HG02678 (cell line): Measurements from ENCODE around the gene JAG2.

Experiments used
- ATAC-seq: cut with Tn5 transposase; IDR thresholded peaks from one replicate; pipeline ENCODE4 v1.9.1; 2021; ENCODE audit warnings: mild to moderate bottlenecking, moderate library complexity; ENCODE audit not compliant: unreplicated experiment

JAG2 gene

GRCh38 chr14:105152794-105153241 lies 15.8 kb downstream of the JAG2 start:
- no peak for ATAC-seq

DNA sequence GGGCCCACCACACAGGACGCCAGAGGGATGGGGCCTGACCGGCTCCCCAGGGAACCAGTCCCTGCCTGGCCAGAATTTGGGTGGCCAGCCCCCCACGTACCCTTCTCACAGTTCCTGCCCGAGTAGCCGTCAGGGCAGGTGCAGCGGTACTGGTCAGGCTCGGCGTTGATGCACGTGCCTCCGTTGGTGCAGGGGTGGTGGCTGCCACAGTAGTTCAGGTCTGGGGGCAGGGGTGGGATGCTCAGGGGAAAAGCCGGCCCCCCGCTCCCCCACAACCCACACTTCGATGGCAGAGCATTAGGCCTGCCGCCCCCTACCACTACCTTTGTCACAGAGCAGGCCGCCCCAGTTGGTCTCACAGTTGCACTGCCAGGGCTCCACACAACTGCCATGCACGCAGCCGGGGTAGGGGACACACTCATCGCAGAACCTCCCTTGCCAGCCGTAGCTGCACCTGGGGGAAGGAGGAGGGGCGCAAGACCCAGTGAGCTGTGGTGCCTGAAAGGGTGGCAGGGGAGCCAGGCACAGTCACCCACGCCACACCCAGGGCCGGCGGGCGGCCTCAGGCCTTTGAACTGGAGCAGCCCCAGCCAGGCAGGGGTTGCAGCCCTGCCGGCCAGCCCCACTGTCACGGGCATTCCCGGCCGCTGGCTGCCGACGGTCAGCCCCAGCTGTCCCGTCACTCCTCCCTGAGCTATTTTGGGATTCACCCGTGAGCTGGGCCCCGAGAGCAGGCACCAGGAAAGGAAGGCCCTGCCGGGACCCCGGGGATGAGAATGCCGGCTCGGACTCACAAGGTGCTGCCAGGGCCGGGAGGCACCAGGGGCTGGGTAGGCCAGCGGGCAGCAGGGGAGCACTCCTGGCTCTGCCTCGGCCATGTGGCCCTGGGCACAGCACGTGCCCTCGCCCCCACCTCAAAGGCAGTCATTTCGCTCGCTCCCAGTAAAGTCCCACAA lies 16.5 kb downstream of the JAG2 start:
- no peak for ATAC-seq

DNA sequence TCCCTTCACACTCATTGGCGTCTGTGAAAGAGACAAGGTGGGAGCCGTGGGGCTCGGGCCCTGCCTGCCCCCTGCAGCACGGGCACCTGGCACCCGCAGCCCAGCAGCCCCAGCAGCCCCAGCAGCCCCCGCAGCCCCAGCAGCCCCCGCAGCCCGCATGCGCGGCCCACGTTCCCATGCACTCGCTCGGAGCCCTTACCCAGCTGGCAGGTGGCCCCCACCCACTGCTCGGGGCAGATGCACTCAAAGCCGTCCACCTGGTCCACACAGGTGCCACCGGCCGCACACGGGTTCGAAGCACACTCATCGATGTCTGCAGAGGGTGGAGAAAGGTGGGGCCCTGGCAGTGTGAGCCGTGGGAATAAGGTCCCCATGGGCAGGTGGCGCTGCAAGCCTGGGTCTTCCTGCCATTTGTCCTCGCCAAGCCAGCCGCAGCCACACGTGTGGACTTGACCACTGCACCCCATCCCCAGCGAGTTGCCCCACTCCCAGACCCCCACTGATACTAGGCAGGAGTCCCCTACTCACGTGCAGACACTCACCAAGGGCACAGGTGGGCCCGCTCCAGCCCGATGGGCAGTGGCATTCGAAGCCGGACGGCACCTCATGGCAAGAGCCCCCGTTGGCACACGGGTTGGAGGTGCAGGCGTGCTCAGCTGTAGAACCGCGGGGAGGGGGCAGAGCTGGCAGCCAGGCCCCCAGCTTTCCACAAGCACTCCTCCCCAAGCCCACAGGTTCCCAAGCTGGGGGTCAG lies 17.3 kb downstream of the JAG2 start:
- ATAC-seq, result no peak

- ATAC-seq, result no peak
Measured at GRCh38 chr14:105150368-105151083, 18.1 kb downstream of the JAG2 start.

DNA sequence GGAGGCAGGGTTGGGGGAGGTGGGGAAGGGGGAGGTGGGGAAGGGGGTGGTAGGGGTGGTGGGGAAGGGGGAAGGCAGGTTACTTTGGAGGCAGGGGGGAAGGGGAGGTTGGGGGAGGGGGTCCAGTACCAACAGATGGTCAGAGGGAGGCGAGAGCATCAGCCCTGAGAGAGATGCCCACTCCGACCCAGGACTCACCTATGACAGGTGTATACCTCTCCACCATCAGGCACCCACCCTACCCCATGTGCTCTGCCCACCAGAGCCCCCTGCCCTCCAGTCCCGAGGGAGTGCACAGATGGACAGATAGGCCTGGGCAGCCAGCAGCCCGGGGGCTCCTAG lies 18.6 kb downstream of the JAG2 start:
- no peak for ATAC-seq

DNA sequence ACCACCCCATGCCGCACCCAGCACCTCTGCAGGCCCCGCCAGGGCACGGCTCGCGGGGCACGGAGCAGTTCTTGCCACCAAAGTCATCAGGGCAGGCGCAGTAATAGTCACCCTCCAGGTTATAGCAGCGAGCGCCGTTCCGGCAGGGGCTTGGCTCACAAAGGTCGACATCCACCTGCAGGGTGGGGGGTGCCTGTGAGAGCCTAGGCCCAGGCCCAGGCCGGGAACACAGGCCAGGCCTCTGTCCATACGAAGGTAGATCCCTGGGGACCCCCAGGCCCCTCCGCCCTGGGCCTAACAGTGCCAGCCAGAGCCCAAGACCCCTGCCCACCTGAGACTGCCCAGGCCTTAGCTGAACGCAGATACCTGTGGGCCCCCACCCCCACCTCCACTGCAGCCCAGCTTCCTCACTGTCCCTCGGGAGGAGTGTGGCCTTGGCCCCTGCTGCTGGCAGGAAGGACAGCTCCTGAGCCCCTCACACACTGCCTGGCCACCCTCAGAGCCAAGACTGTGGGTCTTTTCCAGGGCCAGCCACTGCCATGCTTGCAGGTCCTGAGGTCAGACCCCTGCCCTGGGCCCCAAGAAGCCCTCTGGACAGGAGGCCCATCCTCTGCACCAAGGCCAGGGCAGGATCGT lies 19.3 kb downstream of the JAG2 start:
- ATAC-seq, result no peak

GRCh38 chr14:105148604-105149145 lies 19.9 kb downstream of the JAG2 start:
- ATAC-seq, result no peak

DNA sequence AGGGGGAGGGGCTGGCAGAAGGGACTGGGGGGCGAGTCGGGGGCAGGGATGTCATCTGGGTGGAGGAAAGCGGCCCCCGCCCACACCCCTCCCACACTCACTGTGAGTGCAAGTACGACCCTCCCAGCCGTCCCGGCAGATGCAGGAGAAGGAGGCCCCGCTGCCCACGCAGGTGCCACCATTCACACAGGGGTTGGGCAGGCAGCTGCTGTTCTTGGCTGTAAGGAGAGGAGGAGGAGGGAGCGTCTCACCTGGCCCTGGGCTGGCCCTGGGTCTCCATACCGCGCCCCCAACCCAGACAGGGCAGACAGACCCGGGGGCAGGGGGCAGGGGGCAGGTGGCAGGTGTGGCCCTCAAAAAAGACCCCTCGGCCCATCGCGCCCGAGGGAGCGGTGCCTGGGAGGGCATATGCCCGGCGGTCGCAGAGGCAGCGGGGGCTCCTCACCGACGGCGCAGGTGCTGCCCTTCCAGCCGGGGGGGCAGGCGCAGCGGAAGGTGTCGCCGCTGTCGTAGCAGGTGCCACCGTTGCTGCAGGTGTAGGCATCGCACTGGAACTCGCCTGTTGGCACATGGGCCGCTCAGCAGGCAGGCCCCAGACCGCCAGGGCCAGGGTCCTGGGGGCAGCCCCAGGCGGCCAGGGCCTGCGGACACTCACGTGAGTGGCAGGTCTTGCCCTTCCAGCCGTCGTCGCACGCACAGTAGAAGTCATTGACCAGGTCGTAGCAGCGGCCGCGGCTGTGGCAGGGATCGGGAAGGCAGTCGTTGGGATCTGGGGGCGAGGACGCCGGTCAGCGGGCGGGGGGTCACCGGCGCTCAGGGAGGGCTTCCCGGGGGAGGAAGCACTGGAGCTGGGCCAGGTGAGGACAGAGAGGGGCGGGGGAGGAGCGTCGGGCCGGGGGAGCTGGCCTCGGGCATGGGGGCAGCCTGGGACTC lies 20.6 kb downstream of the JAG2 start:
- no peak for ATAC-seq

DNA sequence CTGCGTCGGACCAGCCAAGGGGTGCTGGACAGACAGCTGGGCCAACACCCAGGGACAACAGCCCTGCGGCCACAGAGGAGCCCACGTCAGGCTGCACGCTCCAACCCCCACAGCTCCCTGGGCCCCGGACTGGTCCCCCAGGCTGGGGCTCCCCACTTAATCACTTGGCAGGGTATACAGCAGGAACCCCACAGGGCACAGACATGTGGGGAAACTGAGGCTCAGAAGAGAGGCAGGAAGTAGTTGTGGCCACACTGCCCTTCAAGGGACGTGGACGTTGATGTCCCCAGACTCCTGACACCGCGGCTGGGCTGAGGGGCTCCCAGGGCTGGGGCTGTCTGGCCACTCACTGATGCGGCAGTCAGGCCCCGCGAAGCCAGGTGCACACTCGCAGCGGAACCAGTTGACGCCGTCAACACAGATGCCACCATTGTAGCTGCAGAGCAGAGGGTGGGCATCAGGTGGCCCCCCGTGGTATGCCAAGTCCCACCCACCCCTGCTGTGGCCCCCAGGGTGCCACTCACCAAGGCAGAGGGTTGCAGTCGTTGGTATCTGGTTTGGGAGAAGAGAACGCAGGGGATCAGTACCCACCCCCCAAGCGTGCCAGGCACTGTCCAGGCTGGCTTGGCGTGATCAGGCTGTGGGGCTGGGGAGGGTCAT lies 21.5 kb downstream of the JAG2 start:
- ATAC-seq, result no peak

DNA sequence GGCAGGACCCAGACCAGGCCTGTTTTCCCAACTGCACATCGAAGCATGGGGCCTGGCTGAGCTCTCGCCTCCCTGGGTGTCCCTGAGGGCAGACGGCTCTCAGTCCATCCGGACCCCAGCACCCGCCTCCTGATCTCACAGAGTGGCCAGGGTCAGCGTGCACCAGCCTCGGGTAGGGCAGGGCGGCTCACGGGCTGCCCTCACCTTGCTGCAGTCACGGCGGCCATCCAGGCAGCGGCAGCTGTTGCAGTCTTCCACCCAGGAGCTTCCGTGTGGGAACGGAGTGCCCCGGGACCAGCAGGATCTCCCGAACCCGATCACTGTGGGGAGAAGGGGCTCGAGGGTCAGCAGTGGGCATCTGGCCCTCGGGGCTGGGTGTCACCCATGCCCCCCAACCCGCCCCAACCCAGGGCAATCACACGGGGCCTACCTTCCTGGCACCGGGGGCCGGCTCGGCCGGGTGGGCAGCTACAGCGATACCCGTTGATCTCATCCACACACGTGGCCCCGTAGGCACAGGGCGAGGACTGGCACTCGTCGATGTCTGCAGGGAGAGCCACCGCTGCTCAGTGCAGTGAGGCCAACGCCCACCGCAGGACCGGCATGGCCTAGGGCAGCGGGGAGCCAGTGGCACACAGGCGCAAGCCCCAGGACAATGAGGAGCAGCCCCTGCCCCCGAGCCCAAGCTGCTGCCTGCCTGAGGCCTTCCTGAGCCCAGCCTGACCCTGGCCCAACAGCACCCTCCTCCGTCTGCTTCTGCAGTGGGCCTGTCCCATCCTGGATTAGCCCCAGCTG lies 22.2 kb downstream of the JAG2 start:
- no peak for ATAC-seq

- no peak for ATAC-seq
Measured at GRCh38 chr14:105145381-105146180, 23.0 kb downstream of the JAG2 start.

GRCh38 chr14:105144666-105145380 lies 23.8 kb downstream of the JAG2 start:
- no peak for ATAC-seq

DNA sequence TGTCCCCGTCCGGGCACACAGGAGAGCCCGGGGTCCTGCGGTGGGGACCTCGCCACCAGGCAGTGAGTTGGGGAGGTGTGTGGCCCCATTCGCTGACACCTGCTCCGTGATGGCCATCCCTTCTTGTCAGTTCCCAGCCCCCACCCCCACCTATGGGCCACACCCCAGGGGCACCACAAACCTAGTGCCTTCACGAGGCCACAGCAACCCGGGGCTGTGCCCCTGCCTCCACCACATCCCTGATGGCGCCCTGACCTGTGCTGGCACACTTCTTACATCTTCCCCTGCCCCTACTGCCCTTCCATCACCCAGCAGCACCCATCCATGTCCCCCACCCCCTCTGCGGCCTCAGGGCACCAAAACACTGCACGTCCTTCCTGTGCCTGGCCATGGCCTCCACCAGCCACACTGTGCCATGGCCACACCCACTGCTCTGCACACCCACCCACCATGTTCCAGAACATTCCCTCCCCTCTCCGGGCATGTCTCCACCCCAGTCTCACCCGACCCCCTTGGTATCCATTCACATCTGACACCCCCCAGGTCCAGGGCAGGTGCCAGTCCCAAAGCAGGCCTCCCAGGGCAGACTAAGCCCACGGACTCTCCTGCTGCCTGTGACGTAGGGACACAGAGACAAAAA lies 24.4 kb downstream of the JAG2 start:
- ATAC-seq, result no peak

DNA sequence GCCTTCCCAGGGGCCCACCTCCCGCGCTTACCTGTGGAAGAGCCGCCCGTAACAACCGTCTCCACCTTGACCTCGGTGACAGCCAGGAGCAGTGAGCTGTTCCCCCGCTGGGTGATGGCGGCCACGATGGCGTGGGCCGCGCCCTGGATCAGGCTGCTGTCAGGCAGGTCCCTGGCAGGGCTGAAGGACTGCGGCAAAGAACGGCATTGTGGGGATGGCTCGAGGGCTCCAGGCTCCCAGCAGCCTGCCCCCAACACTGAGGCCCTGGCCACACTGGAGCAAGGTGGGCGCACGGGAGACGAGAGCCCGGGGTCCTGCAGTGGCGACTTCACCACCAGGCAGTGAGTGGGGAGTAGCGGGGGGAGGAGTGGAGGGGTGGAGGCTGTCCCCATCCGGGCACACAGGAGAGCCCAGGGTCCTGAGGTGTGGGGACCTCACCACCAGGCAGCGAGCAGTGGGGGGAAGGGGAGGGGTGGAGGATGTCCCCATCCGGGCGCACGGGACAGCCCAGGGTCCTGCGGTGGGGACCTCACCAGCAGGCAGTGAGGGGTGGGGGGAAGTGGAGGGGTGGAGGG lies 25.0 kb downstream of the JAG2 start:
- ATAC-seq, result no peak

DNA sequence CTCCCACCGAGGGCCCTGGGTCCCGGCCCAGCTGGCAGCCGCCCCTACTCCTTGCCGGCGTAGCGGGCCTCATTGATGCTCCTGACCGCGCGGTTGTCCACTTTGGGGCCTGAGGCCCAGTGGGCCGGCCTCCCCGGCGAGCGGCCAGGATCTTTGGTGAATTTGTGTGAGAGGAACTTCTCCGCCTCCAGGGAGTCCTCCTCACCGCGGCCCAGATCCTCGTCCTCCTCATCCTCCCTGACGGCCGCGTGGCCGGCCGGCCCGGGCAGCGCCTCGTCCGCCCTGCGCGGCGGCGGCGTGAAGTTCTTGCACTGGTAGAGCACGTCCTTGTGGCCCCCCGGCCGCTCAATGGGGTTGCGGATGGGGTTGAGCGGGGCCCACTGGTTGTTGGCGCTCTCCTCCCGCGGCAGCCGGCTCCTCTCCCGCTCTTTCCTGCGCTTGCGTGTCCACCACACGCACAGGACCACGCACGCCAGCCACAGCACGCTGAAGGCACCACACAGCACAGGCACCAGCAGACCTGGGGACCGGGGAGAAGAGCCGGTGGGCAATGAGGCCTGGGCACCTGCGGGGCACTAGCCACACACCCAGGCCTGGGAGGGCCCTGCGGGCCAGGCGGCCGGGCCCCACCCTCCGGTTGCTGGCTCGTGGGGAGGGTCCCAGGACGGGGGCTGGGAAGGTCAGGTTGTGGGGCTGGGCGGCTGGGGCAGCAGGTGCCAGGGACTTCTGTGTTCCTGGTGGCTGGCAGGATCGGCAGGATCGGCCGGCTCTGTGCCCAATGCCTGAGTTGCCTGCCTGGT lies 25.7 kb downstream of the JAG2 start:
- ATAC-seq, result no peak
